ENCODE measurements around the gene TTLL4.

GRCh38 chr2:218698885-218699284 is 11.8 kb upstream of the TTLL4 start:
- TF ChIP-seq CTCF (conservative IDR thresholded peaks at IDR 0.05; ENCODE audit: low read length) (no peak), EZH2phosphoT487 (IDR thresholded peaks at IDR 0.05; ENCODE audit: borderline replicate concordance, low read depth, low read length) (no peak)

All from OCI-LY7 (cell line).